SK-N-SH treated with all-trans-retinoic acid at 6 μM for 48 hours (cell line): ENCODE measurements around the gene PPP1R12A.
A peak's percentile ranks its signal among the peaks of the same experiment; 100 is the strongest.

Experiments used
- ATAC-seq: fragments of 200-7000 bp; cut with Tn5 transposase; 3 replicates; pipeline ENCODE4 v1.9.1; 2020; ENCODE audit warnings: mild to moderate bottlenecking, moderate library complexity
- ARNTL ChIP-seq: fragments of 450-650 bp; formaldehyde crosslinking; IDR thresholded peaks from 2 replicates; pipeline ENCODE4 v1.5.0; 2020; ENCODE audit warnings: low read depth, mild to moderate bottlenecking, moderate library complexity, borderline replicate concordance
- BACH2 ChIP-seq: fragments of 250-450 bp; sonication (Bioruptor Pico); IDR thresholded peaks from 2 replicates; pipeline ENCODE4 v1.9.0; 2021; ENCODE audit warnings: mild to moderate bottlenecking, borderline replicate concordance
- CSDC2 ChIP-seq: fragments of 250-450 bp; sonication (Bioruptor Pico); IDR thresholded peaks from 2 replicates; pipeline ENCODE4 v1.5.0; 2020; ENCODE audit warnings: mild to moderate bottlenecking, moderate library complexity
- CSRNP3 ChIP-seq: fragments of 250-450 bp; sonication (Bioruptor Pico); IDR thresholded peaks from 2 replicates; pipeline ENCODE4 v1.5.1; 2021; ENCODE audit warnings: mild to moderate bottlenecking, moderate library complexity
- GLIS3 ChIP-seq: fragments of 250-450 bp; sonication (Bioruptor Pico); IDR thresholded peaks from 2 replicates; pipeline ENCODE4 v1.5.0; 2020; ENCODE audit warnings: mild to moderate bottlenecking, moderate library complexity
- ISL1 ChIP-seq: fragments of 250-450 bp; sonication (Bioruptor Pico); IDR thresholded peaks from 2 replicates; pipeline ENCODE4 v2.1.2; 2022; ENCODE audit warnings: mild to moderate bottlenecking, moderate library complexity
- OSR1 ChIP-seq: fragments of 250-450 bp; sonication (Bioruptor Pico); IDR thresholded peaks from 2 replicates; pipeline ENCODE4 v1.8.0; 2022; ENCODE audit warnings: moderate library complexity, mild to moderate bottlenecking, inconsistent platforms
- PATZ1 ChIP-seq: fragments of 250-450 bp; sonication (Bioruptor Pico); IDR thresholded peaks from 2 replicates; pipeline ENCODE4 v1.8.0; 2020; ENCODE audit warnings: mild to moderate bottlenecking, moderate library complexity, borderline replicate concordance
- POU6F1 ChIP-seq: fragments of 250-450 bp; sonication (Bioruptor Pico); IDR thresholded peaks from 2 replicates; pipeline ENCODE4 v1.8.0; 2021; ENCODE audit warnings: low read depth, mild to moderate bottlenecking, moderate library complexity, borderline replicate concordance
- PPARA ChIP-seq: fragments of 250-450 bp; sonication (Bioruptor Pico); IDR thresholded peaks from 2 replicates; pipeline ENCODE4 v1.5.0; 2020; ENCODE audit warnings: mild to moderate bottlenecking, borderline replicate concordance
- RARB ChIP-seq: fragments of 250-450 bp; sonication (Bioruptor Pico); IDR thresholded peaks from 2 replicates; pipeline ENCODE4 v1.8.0; 2021; ENCODE audit warnings: mild to moderate bottlenecking, moderate library complexity
- SNAI2 ChIP-seq: fragments of 250-450 bp; sonication (Bioruptor Pico); IDR thresholded peaks from 2 replicates; pipeline ENCODE4 v1.5.0; 2020; ENCODE audit warnings: mild to moderate bottlenecking, moderate library complexity
- TCF4 ChIP-seq: fragments of 250-450 bp; sonication (Bioruptor Pico); IDR thresholded peaks from 2 replicates; pipeline ENCODE4 v1.8.0; 2021; ENCODE audit warnings: mild to moderate bottlenecking, moderate library complexity, borderline replicate concordance
- TOX ChIP-seq: fragments of 250-450 bp; sonication (Bioruptor Pico); IDR thresholded peaks from 2 replicates; pipeline ENCODE4 v1.8.0; 2021; ENCODE audit warnings: mild to moderate bottlenecking, moderate library complexity, borderline replicate concordance
- TSHZ2 ChIP-seq: fragments of 250-450 bp; sonication (Bioruptor Pico); IDR thresholded peaks from 2 replicates; pipeline ENCODE4 v1.5.0; 2020; ENCODE audit warnings: mild to moderate bottlenecking, moderate library complexity
- ZC3H10 ChIP-seq: fragments of 250-450 bp; sonication (Bioruptor Pico); IDR thresholded peaks from 2 replicates; pipeline ENCODE4 v1.5.1; 2021; ENCODE audit warnings: mild to moderate bottlenecking, moderate library complexity
- ZFP3 ChIP-seq: fragments of 250-450 bp; sonication (Bioruptor Pico); IDR thresholded peaks from 2 replicates; pipeline ENCODE4 v1.5.0; 2020; ENCODE audit warnings: mild to moderate bottlenecking, moderate library complexity
- ZFP30 ChIP-seq: fragments of 450-650 bp; formaldehyde crosslinking; IDR thresholded peaks from 2 replicates; pipeline ENCODE4 v1.5.0; 2022; ENCODE audit warnings: mild to moderate bottlenecking, moderate library complexity
- ZNF565 ChIP-seq: fragments of 450-650 bp; formaldehyde crosslinking; conservative IDR thresholded peaks from 2 replicates; pipeline ENCODE4 v1.5.0; 2020; ENCODE audit warnings: low read depth, mild to moderate bottlenecking, moderate library complexity
- ZNF70 ChIP-seq: fragments of 450-650 bp; formaldehyde crosslinking; IDR thresholded peaks from 2 replicates; pipeline ENCODE4 v1.5.0; 2020; ENCODE audit warnings: mild to moderate bottlenecking, moderate library complexity
- ZNF8 ChIP-seq: fragments of 450-650 bp; formaldehyde crosslinking; IDR thresholded peaks from 2 replicates; pipeline ENCODE4 v1.5.0; 2020; ENCODE audit warnings: mild to moderate bottlenecking, moderate library complexity

The PPP1R12A gene

GRCh38 chr12:79911889-79912656 is 22.8 kb downstream of the PPP1R12A start:
- ATAC-seq: peak; percentile 67
- TF ChIP-seq RARB (CRISPR knock-in tag) (no peak), TOX (CRISPR knock-in tag) (no peak), ARNTL (CRISPR knock-in tag) (no peak), TSHZ2 (CRISPR knock-in tag) (no peak), TCF4 (CRISPR knock-in tag) (no peak), ZNF8 (CRISPR knock-in tag) (no peak), ZFP3 (CRISPR knock-in tag) (no peak), ZNF70 (CRISPR knock-in tag) (no peak), GLIS3 (CRISPR knock-in tag) (no peak), CSRNP3 (no peak), POU6F1 (CRISPR knock-in tag) (no peak), OSR1 (no peak), ZFP30 (CRISPR knock-in tag) (no peak), CSDC2 (CRISPR knock-in tag) (no peak), BACH2 (CRISPR knock-in tag) (no peak), ZNF565 (CRISPR knock-in tag) (no peak), SNAI2 (no peak), ZC3H10 (CRISPR knock-in tag) (no peak), ISL1 (no peak)

GRCh38 chr12:79908366-79908765 is 26.5 kb downstream of the PPP1R12A start:
- TF ChIP-seq PATZ1: no peak
- TF ChIP-seq POU6F1 (CRISPR knock-in tag): no peak
- peak; percentile 84 for TF ChIP-seq ISL1
- no peak for TF ChIP-seq ZNF8 (CRISPR knock-in tag)
- no peak for TF ChIP-seq ZNF565 (CRISPR knock-in tag)
- TF ChIP-seq CSDC2 (CRISPR knock-in tag): no peak
- 0 out of 2 replicates have a peak, but pooled peaks have one; percentile 54 for TF ChIP-seq SNAI2
- no peak for TF ChIP-seq CSRNP3
- no peak for TF ChIP-seq GLIS3 (CRISPR knock-in tag)
- no peak for TF ChIP-seq ZFP30 (CRISPR knock-in tag)
- no peak for TF ChIP-seq BACH2 (CRISPR knock-in tag)
- TF ChIP-seq PPARA: no peak
- TF ChIP-seq, all 23 proteins: peak for 2
- ATAC-seq: no peak
